Measurements from ENCODE around the gene PNPLA4. TPM values are rescaled to one million over a fixed set of nuclear protein-coding genes. Genes with fewer than 3 reads are reported as not detected.

The PNPLA4 gene
- total and polyA plus RNA-seq, 3 experiments from 2014 or later, result 8.5 to 14.0 (median 10.0) TPM

Other genes with a start within 250 kb of the PNPLA4 start
- not detected for gene VCX, start 84.2 kb downstream of the PNPLA4 start, total RNA-seq
- gene VCX, start 84.2 kb downstream of the PNPLA4 start, polyA plus RNA-seq, result not detected
- gene VCX2, start 243.9 kb upstream of the PNPLA4 start, total RNA-seq, result not detected
- not detected for gene VCX2, start 243.9 kb upstream of the PNPLA4 start, polyA plus RNA-seq